NCI-H2196 (cell line): ENCODE measurements around the gene SLC26A1.

Experiments used
- DNase-seq: peaks from one replicate; lab custom pipeline; 2025; ENCODE audit not compliant: unreplicated experiment; lab: John Stamatoyannopoulos, UW

Gene SLC26A1

DNA sequence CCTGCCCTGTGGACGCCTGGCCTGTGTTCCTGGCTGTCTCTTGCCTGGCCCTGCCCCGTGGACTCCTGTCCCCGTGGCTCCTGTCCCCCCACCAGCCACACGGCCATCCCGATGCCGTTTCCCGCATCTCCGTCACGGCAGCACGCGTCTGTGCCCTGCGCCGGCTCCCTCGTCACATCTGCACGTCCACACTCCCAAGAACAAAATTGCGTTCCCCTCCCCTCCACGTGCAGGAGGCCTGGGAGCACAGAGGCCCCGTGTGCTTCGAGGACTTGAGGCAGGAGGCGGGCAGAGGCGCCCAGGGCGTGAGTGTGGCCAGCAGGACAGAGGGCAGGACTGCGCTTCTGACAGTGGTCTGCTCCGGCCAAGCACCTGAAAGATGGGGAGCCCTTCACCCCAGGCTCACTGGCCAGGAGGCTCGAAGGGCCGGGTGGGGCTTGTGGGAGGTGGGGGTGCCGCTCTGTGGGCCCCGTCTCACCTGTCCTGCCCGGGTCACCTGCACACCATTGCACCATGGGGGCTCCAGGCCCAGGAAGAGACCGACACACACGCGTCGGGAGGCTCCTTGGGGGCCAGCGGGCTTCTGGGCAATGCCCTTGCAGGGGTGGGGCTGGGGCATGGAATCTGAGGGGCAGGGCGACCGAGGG, 35.5 kb upstream of the SLC26A1 start:
- DNase-seq: no peak

DNA sequence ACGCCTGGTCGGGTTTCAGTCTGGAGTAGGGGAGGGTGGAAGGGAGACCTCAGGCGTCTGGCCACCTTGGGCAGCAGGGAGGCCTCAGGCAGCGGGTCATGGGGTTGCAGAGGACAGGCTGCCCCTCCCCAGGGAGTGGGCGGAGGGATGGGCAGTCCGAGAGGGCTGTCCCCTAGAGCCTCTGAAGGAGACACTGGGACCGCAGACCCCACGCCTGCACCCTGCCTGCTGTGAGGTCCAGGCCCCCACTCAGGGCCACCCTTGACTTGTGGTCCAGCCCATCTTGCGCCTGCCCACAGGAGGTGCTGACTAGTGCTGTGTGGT, 34.7 kb upstream of the SLC26A1 start:
- no peak for DNase-seq

GRCh38 chr4:1027219-1027914, 34.2 kb upstream of the SLC26A1 start:
- DNase-seq: no peak

DNA sequence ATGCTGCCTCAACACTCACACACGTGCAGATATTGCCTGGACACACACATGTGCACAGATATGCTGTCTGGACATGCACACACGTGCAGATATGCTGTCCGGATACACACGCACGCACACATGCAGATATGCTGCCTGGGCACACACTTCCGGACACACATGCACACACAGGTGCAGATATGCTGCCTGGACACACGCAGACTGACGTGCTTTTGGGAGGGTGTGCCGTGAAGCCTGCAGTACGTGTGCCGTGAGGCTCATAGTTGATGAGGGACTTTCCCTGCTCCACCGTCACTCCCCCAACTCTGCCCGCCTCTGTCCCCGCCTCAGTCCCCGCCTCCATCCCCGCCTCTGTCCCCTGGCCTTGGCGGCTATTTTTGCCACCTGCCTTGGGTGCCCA, 32.9 kb upstream of the SLC26A1 start:
- DNase-seq: no peak

- no peak for DNase-seq
Measured at GRCh38 chr4:1024882-1025545, 31.8 kb upstream of the SLC26A1 start.

- no peak for DNase-seq
Measured at GRCh38 chr4:1023895-1024740, 30.9 kb upstream of the SLC26A1 start.

- no peak for DNase-seq
Measured at GRCh38 chr4:1023075-1023640, 30.0 kb upstream of the SLC26A1 start.

DNA sequence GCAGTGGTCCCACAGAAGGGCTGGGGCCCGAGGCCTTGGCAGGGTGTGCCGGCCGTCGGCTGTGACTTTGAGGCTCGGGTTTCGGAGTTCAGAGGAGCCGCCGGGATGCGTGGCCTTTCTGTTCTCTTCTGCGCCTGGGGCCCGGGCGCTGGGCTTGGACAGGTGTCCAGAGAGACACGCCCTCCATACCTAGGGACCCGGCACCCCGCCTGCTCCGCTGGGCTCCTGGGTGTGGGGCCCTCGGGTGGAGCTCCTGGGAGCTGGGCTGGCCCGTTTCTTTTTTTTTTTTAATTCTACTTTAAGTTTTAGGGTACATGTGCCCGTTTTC, 29.5 kb upstream of the SLC26A1 start:
- DNase-seq: no peak

DNA sequence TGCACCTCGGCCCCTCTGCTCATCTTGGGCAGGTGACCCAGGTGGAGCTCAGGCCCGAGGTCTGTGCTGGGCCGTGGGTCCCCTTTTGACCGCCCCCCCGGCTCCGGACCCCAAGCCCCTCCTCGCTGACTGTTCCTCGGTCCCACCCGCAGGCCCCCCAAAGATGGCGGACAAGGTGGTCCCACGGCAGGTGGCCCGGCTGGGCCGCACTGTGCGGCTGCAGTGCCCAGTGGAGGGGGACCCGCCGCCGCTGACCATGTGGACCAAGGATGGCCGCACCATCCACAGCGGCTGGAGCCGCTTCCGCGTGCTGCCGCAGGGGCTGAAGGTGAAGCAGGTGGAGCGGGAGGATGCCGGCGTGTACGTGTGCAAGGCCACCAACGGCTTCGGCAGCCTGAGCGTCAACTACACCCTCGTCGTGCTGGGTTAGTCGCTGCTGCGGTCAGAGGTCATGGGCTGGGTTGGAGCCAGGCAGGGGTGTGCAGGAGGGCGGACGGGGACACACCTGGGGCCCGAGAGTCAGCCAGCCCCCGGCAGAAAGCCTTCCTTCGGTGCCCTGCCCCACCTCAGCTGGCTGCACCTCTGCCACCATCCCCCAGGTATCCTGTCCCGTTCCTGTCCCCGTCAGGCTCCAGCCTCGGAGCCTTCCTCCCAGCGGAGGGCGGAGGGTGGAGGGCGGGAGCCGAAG, 29.0 kb upstream of the SLC26A1 start:
- DNase-seq: no peak

- no peak for DNase-seq
Measured at GRCh38 chr4:1021386-1022050, 28.3 kb upstream of the SLC26A1 start.

- no peak for DNase-seq
Measured at GRCh38 chr4:1019729-1020470, 26.7 kb upstream of the SLC26A1 start.

DNA sequence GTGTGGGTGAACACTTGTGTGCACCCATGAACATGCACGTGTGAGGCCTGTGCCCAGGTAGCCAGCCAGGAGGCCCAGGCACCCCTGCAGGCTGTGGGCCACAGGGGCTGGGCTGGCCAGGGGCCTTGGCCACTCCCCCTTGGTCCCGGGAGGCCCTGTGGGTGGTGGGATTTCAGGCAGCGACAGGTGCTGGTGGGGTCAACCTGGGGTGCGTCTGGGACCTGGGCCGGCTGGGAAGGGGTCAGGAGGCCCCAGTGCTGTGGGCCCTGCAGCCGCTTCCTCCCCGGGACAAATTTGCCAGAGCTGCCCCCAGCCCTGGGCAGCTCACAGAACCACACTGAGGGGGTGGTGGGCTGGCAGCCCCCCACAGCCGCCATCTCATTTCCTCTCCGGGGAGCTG, 26.1 kb upstream of the SLC26A1 start:
- no peak for DNase-seq

DNA sequence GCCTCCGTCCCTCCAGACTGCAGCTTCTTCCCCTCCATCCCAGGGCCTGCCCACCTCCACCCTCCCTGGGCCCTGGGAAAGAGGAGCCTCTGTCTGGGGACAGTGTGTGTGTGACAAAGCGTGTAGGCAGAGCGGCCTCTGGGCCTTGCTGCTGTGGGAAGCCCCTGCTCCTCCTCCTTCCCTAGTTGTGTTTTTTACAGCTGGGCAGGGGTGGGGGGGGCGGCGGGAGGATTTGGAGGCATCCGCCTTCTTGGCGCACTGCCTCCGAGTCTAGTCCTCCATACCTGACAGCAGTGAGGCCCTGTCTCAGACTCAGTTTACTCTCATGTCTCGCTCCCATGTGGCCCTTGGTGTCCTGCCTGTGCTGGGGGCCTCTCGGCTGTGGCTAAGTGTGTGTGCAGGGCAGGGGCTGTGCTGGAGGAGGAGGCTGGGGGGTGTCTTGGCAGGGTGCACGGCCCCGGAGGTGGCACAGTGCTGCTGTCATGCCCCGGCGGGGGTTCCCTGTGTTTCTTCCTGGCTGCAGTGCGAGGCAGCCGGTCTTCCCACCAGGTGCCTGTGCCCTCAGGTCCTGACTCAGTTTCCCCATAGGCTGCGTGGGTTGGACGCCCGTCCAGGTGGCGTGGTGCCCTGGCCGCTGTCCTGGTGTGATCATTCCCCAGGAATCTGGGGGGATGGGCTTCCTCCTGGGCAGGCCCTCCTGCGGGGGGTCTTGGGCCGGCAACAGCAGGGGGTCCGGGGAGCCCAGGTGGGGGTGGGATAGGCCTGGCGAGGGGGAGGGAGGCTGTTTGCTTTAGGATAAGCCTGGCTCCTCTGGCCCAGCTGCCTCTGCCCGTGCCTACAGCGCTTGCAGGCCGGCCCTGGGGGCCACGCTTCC, 25.2 kb upstream of the SLC26A1 start:
- no peak for DNase-seq

- no peak for DNase-seq
Measured at GRCh38 chr4:1017706-1018105, 24.5 kb upstream of the SLC26A1 start.

DNA sequence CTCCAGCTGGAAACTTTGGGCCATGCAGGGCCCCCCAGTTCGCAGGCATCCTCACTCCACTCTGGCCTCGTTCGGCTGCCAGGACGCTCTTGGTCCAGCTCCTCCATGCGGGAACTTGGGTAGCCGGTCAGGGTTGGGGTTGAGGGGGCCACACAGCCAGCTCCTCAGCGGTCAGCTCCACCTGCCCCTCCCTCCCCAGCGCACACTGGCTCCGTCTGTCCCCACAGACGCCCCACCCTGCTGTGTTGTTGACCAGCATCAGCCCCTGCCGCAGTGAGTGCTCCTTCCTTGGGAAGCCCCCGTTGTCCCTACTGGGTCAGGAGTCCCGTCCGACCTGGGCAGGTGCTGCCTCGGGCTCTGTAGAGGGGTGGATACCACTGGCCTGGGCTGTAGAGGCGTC, 24.0 kb upstream of the SLC26A1 start:
- DNase-seq: no peak

GRCh38 chr4:1015746-1016145, 22.5 kb upstream of the SLC26A1 start:
- DNase-seq: no peak

- no peak for DNase-seq
Measured at GRCh38 chr4:1015179-1015578, 22.0 kb upstream of the SLC26A1 start.

DNA sequence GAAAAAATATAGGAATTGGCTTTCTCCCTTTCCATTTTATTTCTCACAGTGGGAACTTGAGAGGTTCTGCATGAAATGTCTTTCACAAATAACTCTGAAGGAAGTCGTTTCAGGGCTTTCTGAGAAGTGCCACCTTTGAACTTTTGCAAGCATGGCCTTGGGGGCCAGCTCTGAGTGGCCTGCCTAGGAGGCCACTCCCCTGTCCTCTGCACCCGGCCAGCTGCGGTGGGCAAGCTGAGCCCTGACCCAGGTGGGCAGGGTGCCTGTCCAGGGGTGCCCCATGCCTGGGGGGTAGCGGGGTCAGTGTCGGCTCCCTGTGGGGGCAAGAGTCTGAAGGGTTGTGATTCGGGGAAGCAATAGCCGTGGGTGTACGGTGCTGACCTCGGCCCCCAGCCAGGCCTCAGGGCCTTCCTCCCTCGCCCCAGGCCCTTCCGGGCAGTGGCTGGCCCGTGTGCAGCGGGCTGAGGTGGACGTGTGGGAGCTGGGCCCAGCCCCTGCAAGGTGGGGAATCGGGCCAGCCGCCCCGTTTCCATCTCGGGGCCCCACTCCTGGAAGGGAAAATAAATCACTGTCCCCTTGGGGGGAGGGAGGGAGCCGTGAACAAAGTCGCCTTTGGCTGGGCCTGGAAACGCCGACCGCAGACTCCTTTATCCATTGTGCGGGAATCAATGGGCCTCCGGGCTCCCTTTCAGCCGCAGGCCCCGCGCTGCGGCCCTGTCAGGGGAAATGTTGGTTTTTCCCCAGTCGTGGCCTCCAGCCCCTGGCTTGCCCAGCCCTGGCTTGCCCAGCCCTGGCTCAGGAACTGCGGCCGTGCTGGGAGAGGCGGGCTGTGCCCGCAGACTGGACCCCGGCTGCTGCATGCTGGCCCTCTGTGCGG, 21.3 kb upstream of the SLC26A1 start:
- no peak for DNase-seq
